Astrocyte (in vitro differentiated cells and primary cell): ENCODE measurements around the gene CLEC4D. TPM values are rescaled to one million over a fixed set of nuclear protein-coding genes. Genes with fewer than 3 reads are reported as not detected.

Experiments
- DNase-seq: peaks from one replicate; pipeline ENCODE4 v3.0.0-alpha.2; 2010; ENCODE audit warnings: low read depth
- FAIRE-seq: peaks from 2 replicates; lab custom pipeline; 2011; peaks lifted over from hg19 to GRCh38; lab: Jason Lieb, UNC
- H2AFZ ChIP-seq: 2 replicates; pipeline ENCODE4 v1.6.0; 2012; ENCODE audit warnings: low read depth, low read length, inconsistent platforms
- H3K27ac ChIP-seq: 2 replicates; pipeline ENCODE4 v1.5.1; 2011; ENCODE audit warnings: low read depth, low read length, inconsistent platforms
- H3K27me3 ChIP-seq: 2 replicates; pipeline ENCODE4 v1.6.0; 2011; ENCODE audit warnings: low read length, inconsistent platforms; ENCODE audit not compliant: insufficient read depth
- H3K36me3 ChIP-seq: 2 replicates; pipeline ENCODE4 v1.5.1; 2011; ENCODE audit warnings: low read length, inconsistent platforms; ENCODE audit not compliant: insufficient read depth
- H3K4me1 ChIP-seq: 2 replicates; pipeline ENCODE4 v1.5.1; 2011; ENCODE audit warnings: low read length, inconsistent platforms; ENCODE audit not compliant: insufficient read depth
- H3K4me2 ChIP-seq: 2 replicates; pipeline ENCODE4 v1.6.0; 2012; ENCODE audit warnings: low read length, inconsistent platforms
- H3K4me3 ChIP-seq: 2 replicates; pipeline ENCODE4 v1.5.1; 2011; ENCODE audit warnings: low read depth, mild to moderate bottlenecking, low read length, inconsistent platforms; ENCODE audit not compliant: insufficient read depth
- H3K79me2 ChIP-seq: 2 replicates; pipeline ENCODE4 v1.6.0; 2012; ENCODE audit warnings: mild to moderate bottlenecking, low read length, inconsistent platforms; ENCODE audit not compliant: insufficient read depth
- H3K9ac ChIP-seq: 2 replicates; pipeline ENCODE4 v1.6.0; 2012; ENCODE audit warnings: mild to moderate bottlenecking, low read length, inconsistent platforms
- H3K9me3 ChIP-seq: 2 replicates; pipeline ENCODE4 v1.5.1; 2012; ENCODE audit warnings: low read depth, mild to moderate bottlenecking, low read length, inconsistent platforms; ENCODE audit not compliant: insufficient read depth
- H4K20me1 ChIP-seq: 2 replicates; pipeline ENCODE4 v1.6.0; 2012; ENCODE audit warnings: low read length, inconsistent platforms; ENCODE audit not compliant: insufficient read depth
- H3K27ac Mint-ChIP-seq: one replicate; pipeline ENCODE4 v1.8.0; 2021; ENCODE audit warnings: mild to moderate bottlenecking, mixed read lengths; ENCODE audit not compliant: unreplicated experiment
- H3K27me3 Mint-ChIP-seq: one replicate; pipeline ENCODE4 v1.8.0; 2021; ENCODE audit warnings: low read depth, mixed read lengths; ENCODE audit not compliant: unreplicated experiment
- H3K36me3 Mint-ChIP-seq: one replicate; pipeline ENCODE4 v1.8.0; 2021; ENCODE audit warnings: low read depth, mixed read lengths; ENCODE audit not compliant: unreplicated experiment
- H3K4me1 Mint-ChIP-seq: one replicate; pipeline ENCODE4 v1.8.0; 2021; ENCODE audit warnings: low read depth, mixed read lengths; ENCODE audit not compliant: unreplicated experiment
- H3K4me3 Mint-ChIP-seq: one replicate; pipeline ENCODE4 v1.8.0; 2021; ENCODE audit warnings: mild to moderate bottlenecking, moderate library complexity, mixed read lengths; ENCODE audit not compliant: unreplicated experiment
- H3K9me3 Mint-ChIP-seq: one replicate; pipeline ENCODE4 v1.8.0; 2021; ENCODE audit warnings: mild to moderate bottlenecking, mixed read lengths; ENCODE audit not compliant: unreplicated experiment
- CTCF ChIP-seq: IDR thresholded peaks from 2 replicates; pipeline ENCODE4 v1.5.1; 2011; ENCODE audit warnings: low read depth, mild to moderate bottlenecking, inconsistent platforms, low read length, moderate library complexity; ENCODE audit not compliant: insufficient read depth
- EZH2 ChIP-seq: IDR thresholded peaks from 2 replicates; pipeline ENCODE4 v1.6.1; 2012; ENCODE audit warnings: mild to moderate bottlenecking, low read length, inconsistent platforms; ENCODE audit not compliant: insufficient read depth
- total RNA-seq: library from RNA; stranded (reverse); gene quantifications from 2 replicates; pipeline ENCODE4 v1.2.1, GENCODE V29; 2021

Gene CLEC4D
- total RNA-seq, 1 donor from 2014 or later = not detected

DNA sequence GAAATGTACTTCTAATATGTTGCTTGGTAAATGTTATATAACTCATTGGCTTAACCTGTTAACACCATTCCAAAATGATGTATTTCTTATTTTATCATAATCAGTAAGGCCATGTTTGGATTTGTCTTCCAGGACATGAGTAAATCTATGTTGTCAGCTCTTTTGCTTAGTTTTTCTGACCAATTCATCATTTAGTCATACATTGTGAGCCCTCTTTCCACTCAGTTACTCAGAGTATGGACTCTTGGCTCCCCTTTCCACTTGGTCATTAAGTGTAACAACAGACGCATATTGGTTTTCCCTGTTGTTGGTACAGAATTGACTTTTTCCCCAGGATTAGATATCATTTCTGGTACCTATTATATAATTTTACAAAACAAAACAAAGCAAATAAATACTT lies 9.0 kb upstream of the CLEC4D start:
- Mint-ChIP-seq H3K27ac (no peak overlapping the region), H3K4me1 (no peaks in the 10 kb centered on the region), H3K27me3 (no peaks in the 10 kb centered on the region), H3K36me3 (no peaks in the 10 kb centered on the region), H3K4me3 (no peak overlapping the region), H3K9me3 (no peaks in the 10 kb centered on the region)
- H4K20me1 ChIP-seq = no peaks in the 10 kb centered on the region
- H3K27me3 ChIP-seq = no peaks in the 10 kb centered on the region
- no peak overlapping the region for H3K9ac ChIP-seq
- H3K36me3 ChIP-seq = no peaks in the 10 kb centered on the region
- H3K4me3 ChIP-seq = no peak overlapping the region
- no peaks in the 10 kb centered on the region for H3K79me2 ChIP-seq
- no peak overlapping the region for H3K27ac ChIP-seq
- no peaks in the 10 kb centered on the region for H3K4me1 ChIP-seq
- no peak overlapping the region for H2AFZ ChIP-seq
- FAIRE-seq = no peak
- no peak overlapping the region for H3K4me2 ChIP-seq
- TF ChIP-seq EZH2 (no peak), CTCF (no peak)
- no peak for DNase-seq
- no peaks in the 10 kb centered on the region for H3K9me3 ChIP-seq

- Histone ChIP-seq H3K9ac (no peak overlapping the region), H2AFZ (no peak overlapping the region), H3K27me3 (no peaks in the 10 kb centered on the region), H3K27ac (no peak overlapping the region), H4K20me1 (no peaks in the 10 kb centered on the region), H3K4me1 (no peaks in the 10 kb centered on the region), H3K79me2 (no peaks in the 10 kb centered on the region), H3K9me3 (no peaks in the 10 kb centered on the region), H3K4me2 (no peak overlapping the region), H3K36me3 (no peaks in the 10 kb centered on the region), H3K4me3 (no peak overlapping the region)
- Mint-ChIP-seq H3K4me1 (no peaks in the 10 kb centered on the region), H3K27ac (no peak overlapping the region), H3K36me3 (no peaks in the 10 kb centered on the region), H3K27me3 (no peaks in the 10 kb centered on the region), H3K9me3 (peaks cover 2% of the 10 kb centered on the region), H3K4me3 (no peak overlapping the region)
- no peak for TF ChIP-seq EZH2
- FAIRE-seq (no peak), DNase-seq (no peak)
These were observed 5.7 kb upstream of the CLEC4D start for GRCh38 chr12:8507596-8507995.

- Histone ChIP-seq H3K9ac (no peak overlapping the region), H2AFZ (no peak overlapping the region), H3K4me1 (no peaks in the 10 kb centered on the region), H3K36me3 (no peaks in the 10 kb centered on the region), H3K79me2 (no peaks in the 10 kb centered on the region), H3K4me3 (no peak overlapping the region), H3K4me2 (no peak overlapping the region), H3K9me3 (no peaks in the 10 kb centered on the region), H3K27ac (no peak overlapping the region), H3K27me3 (no peaks in the 10 kb centered on the region), H4K20me1 (no peaks in the 10 kb centered on the region)
- TF ChIP-seq CTCF = no peak
- no peak for TF ChIP-seq EZH2
- no peaks in the 10 kb centered on the region for H3K4me1 Mint-ChIP-seq
- FAIRE-seq = no peak
- DNase-seq = no peak
- H3K27me3 Mint-ChIP-seq = no peaks in the 10 kb centered on the region
- no peak overlapping the region for H3K27ac Mint-ChIP-seq
- no peaks in the 10 kb centered on the region for H3K36me3 Mint-ChIP-seq
- peaks cover 2% of the 10 kb centered on the region for H3K9me3 Mint-ChIP-seq
- H3K4me3 Mint-ChIP-seq = no peak overlapping the region
These were observed 5.1 kb upstream of the CLEC4D start for GRCh38 chr12:8508223-8508622.
